ENCODE results near the gene TTC7B.

- TF ChIP-seq YY1 (IDR thresholded peaks at IDR 0.05; ENCODE audit: insufficient read depth, insufficient read length) (no peak), ZNF274 (IDR thresholded peaks at IDR 0.05; ENCODE audit: low read depth, low read length) (no peak), SUZ12 (IDR thresholded peaks at IDR 0.05; ENCODE audit: extremely low read depth, insufficient read depth, insufficient read length) (no peak)
Measured at GRCh38 chr14:90487031-90487430, 329.2 kb downstream of the TTC7B start.

Measured in NT2/D1 (cell line).